Thyroid gland (tissue), 4 donors: ENCODE data around the gene CLIC3. TPM values are rescaled to one million over a fixed set of nuclear protein-coding genes. Genes with fewer than 3 reads are reported as not detected.

ENCODE experiments used
- DNase-seq, 2 donors: peaks; one replicate each; pipeline ENCODE4 v3.0.0-alpha.2; 2019
- H3K27ac ChIP-seq, 3 donors: fragments of 200-600 bp; sonication (generic); 1 replicate in 2 of 3; 2 replicates in 1 of 3; pipeline ENCODE4 v1.5.1; 2016 to 2019; ENCODE audit warnings: mild to moderate bottlenecking in 1 of 3, moderate library complexity in 1 of 3
- H3K27me3 ChIP-seq: fragments of 200-600 bp; sonication (generic); one replicate; pipeline ENCODE4 v1.5.1; 2019
- H3K36me3 ChIP-seq, 2 donors: fragments of 200-600 bp; sonication (generic); one replicate each; pipeline ENCODE4 v1.5.1; 2016 to 2019
- H3K4me1 ChIP-seq, 2 donors: fragments of 200-600 bp; sonication (generic); one replicate each; pipeline ENCODE4 v1.5.1; 2017 to 2019
- H3K4me3 ChIP-seq, 3 donors: fragments of 200-600 bp; sonication (generic); replicated peaks in 1 of 3; 1 replicate in 2 of 3; 2 replicates in 1 of 3; pipeline ENCODE4 v1.5.1; 2016; ENCODE audit warnings: mild to moderate bottlenecking in 1 of 3
- H3K9me3 ChIP-seq: fragments of 200-600 bp; sonication (generic); one replicate; pipeline ENCODE4 v1.5.1; 2017
- POLR2A ChIP-seq, 2 donors: fragments of 450-650 bp; IDR thresholded peaks; one replicate each; pipeline ENCODE4 v1.6.1; 2017; ENCODE audit warnings: antibody characterized with exemption in 2 of 2, mild to moderate bottlenecking in 2 of 2, moderate library complexity in 1 of 2
- WGBS, 2 donors: methylation state at CpG; one replicate each; pipeline ENCODE4 v1.1.5; 2017; 5-methylcytosine and 5-hydroxymethylcytosine counted together
- intact Hi-C: fragments of 100-400 bp; cut with DNase I; formaldehyde crosslinking; loops from one replicate; pipeline ENCODE4 v1.15.1; 2023
- total RNA-seq, 4 donors: library from RNA; depleted of rRNA; stranded (reverse); fragments of >200 nt; gene quantifications; one replicate each; pipeline ENCODE4 v1.2.3, GENCODE V29; 2016
- TF ChIP-seq, protein P1 (sequence below), 6 experiments: fragments of 200-600 bp in 3 of 6; fragments of 450-650 bp in 3 of 6; sonication (generic) in 3 of 6; IDR thresholded peaks; one replicate each; pipeline ENCODE4 v1.5.1; 2016 to 2019; ENCODE audit warnings: antibody characterized with exemption in 6 of 6, mild to moderate bottlenecking in 2 of 6, inconsistent platforms in 1 of 6, moderate library complexity in 1 of 6

The CLIC3 gene
- total RNA-seq, 4 donors from 2014 or later: 97.7 to 301 (median 268) TPM

GRCh38 chr9:137027369-137028262 lies 31.2 kb upstream of the CLIC3 start, which contains the start of gene ABCA2:
Gene ABCA2, minus strand, starts transcription at chr9:137028237. Its CDS starts 97 bp downstream, at chr9:137028140.
- DNase-seq: peak; percentile 37 to 50
- intact Hi-C loops: no loop called here
- 15 to 22% methylated on average over 5 to 9 of the region's 95 CpGs for WGBS, 2 donors
- Histone ChIP-seq H3K9me3 (no peaks in the 10 kb centered on the region), H3K27ac (peak within 1 kb of the TSS; percentile 46 to 64 (median 53)), H3K4me3 (peak within 1 kb of the TSS; percentile 22 to 49 (median 49)), H3K4me1 (peaks cover 29 to 42% of the 10 kb centered on the region in 2 donors), H3K36me3 (no peaks in the 10 kb centered on the region), H3K27me3 (no peaks in the 10 kb centered on the region)
- TF ChIP-seq POLR2A (IDR thresholded peaks at IDR 0.05): peak in 1 of 2 donors; percentile 39
- TF ChIP-seq, protein P1, sequence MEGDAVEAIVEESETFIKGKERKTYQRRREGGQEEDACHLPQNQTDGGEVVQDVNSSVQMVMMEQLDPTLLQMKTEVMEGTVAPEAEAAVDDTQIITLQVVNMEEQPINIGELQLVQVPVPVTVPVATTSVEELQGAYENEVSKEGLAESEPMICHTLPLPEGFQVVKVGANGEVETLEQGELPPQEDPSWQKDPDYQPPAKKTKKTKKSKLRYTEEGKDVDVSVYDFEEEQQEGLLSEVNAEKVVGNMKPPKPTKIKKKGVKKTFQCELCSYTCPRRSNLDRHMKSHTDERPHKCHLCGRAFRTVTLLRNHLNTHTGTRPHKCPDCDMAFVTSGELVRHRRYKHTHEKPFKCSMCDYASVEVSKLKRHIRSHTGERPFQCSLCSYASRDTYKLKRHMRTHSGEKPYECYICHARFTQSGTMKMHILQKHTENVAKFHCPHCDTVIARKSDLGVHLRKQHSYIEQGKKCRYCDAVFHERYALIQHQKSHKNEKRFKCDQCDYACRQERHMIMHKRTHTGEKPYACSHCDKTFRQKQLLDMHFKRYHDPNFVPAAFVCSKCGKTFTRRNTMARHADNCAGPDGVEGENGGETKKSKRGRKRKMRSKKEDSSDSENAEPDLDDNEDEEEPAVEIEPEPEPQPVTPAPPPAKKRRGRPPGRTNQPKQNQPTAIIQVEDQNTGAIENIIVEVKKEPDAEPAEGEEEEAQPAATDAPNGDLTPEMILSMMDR (IDR thresholded peaks at IDR 0.05): no peak

DNA sequence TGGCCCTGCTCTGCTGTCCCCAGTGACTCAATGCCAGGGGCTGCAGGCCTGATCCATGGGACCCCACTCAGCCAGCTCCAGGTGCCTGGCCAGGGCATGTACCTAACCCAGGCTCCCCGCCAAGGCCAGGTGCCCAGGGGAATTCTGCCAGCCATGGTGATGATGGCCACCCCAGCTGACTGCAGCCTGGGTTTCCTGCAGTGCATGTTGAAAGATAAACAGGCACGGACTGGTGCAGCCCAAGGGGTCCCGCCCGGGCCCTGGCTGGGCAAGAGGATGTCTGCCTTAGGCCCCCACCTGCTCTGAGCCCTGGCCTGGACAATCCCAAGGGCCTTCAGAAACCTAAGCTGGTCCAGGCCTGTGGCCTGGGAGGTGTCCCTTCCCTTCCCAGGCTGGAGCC lies 30.5 kb upstream of the CLIC3 start:
- Histone ChIP-seq H3K27me3 (no peaks in the 10 kb centered on the region), H3K4me1 (peaks cover 29 to 42% of the 10 kb centered on the region in 2 donors), H3K9me3 (no peaks in the 10 kb centered on the region), H3K36me3 (no peaks in the 10 kb centered on the region), H3K4me3 (peak overlapping the region in 1 of 3 donors; percentile 49), H3K27ac (peak overlapping the region; percentile 46 to 63 (median 53))
- TF ChIP-seq, protein P1 (IDR thresholded peaks at IDR 0.05): no peak
- no peak for TF ChIP-seq POLR2A (IDR thresholded peaks at IDR 0.05)
- peak; percentile 78 to 81 for DNase-seq
- intact Hi-C loops: no loop called here
- WGBS, 2 donors: 12% methylated on average over 3 of the region's 4 CpGs; no CpG with 5 or more reads in 1 of the 2 donors

DNA sequence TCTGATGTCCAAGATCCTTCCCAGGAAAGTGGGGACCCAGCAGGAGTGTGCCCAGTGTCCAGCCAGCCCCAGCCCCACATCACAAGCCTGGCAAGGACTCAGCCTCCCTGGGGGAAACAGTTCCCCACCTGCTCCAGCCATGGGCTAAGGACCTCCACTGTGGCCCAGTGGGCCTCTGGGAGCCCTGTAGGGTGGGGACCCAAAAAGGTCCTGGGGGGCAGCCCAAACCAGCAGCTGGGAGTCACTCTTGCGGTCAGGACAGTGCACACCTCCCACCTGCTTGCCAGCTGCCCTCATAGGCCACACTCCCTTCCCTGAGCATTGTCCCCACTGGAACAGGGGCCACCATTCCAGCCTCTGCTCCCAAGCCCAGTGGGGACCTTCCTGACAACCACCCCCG lies 30.0 kb upstream of the CLIC3 start:
- Histone ChIP-seq H3K4me1 (peaks cover 29 to 42% of the 10 kb centered on the region in 2 donors), H3K4me3 (no peak overlapping the region), H3K9me3 (no peaks in the 10 kb centered on the region), H3K27me3 (no peaks in the 10 kb centered on the region), H3K36me3 (no peaks in the 10 kb centered on the region), H3K27ac (peak overlapping the region in 1 of 3 donors; percentile 32)
- no peak for DNase-seq
- TF ChIP-seq, protein P1 (IDR thresholded peaks at IDR 0.05): no peak
- TF ChIP-seq POLR2A (IDR thresholded peaks at IDR 0.05): no peak
- intact Hi-C loops: no loop called here
- 83 to 93% methylated on average over 2 of the region's 2 CpGs for WGBS, 2 donors

- TF ChIP-seq, protein P1 (IDR thresholded peaks at IDR 0.05): peak in 4 of 6 experiments; percentile 19 to 38 (median 30)
- TF ChIP-seq POLR2A (IDR thresholded peaks at IDR 0.05): no peak
- Histone ChIP-seq H3K36me3 (peaks cover 0 to 4% of the 10 kb centered on the region in 2 donors), H3K9me3 (no peaks in the 10 kb centered on the region), H3K27ac (no peak overlapping the region), H3K27me3 (no peaks in the 10 kb centered on the region), H3K4me3 (no peak overlapping the region), H3K4me1 (peaks cover 29 to 42% of the 10 kb centered on the region in 2 donors)
- WGBS, 2 donors: 39 to 100% methylated on average over 1 to 8 of the region's 21 CpGs
- intact Hi-C loops: no loop called here
- peak; percentile 89 to 93 for DNase-seq
These were observed 29.2 kb upstream of the CLIC3 start for GRCh38 chr9:137025517-137025966.

DNA sequence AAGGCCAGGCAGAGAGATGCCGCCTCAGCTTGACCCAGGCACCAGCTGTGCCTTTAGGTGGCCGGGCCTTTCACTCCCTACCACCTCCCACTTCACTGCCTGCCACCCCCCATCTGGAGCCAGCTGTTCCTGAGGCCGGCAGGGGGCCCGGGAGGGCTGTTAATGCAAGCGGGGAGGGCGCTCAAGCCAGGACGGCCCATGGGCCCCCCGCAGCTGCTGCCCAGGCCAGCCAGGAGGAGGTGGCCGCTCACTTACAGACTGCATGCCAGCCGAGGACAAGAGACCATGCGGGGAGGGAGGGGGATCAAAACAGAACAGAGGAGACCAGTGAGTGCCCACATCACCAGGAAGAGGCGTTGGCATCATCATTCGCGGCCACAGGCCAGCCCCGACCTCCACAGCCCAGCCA lies 27.2 kb upstream of the CLIC3 start:
- peaks cover 0 to 10% of the 10 kb centered on the region in 2 donors for H3K36me3 ChIP-seq
- no peaks in the 10 kb centered on the region for H3K27me3 ChIP-seq
- H3K4me1 ChIP-seq: peaks cover 18 to 27% of the 10 kb centered on the region in 2 donors
- intact Hi-C loops: no loop called here
- no peak overlapping the region for H3K27ac ChIP-seq
- TF ChIP-seq, protein P1 (IDR thresholded peaks at IDR 0.05): no peak
- no peak for TF ChIP-seq POLR2A (IDR thresholded peaks at IDR 0.05)
- H3K4me3 ChIP-seq: no peak overlapping the region
- no peaks in the 10 kb centered on the region for H3K9me3 ChIP-seq
- no peak for DNase-seq
- 79 to 94% methylated on average over 8 to 15 of the region's 15 CpGs for WGBS, 2 donors
